22Rv1 (cell line): ENCODE measurements around the gene MYO5C.
"Not testable (repeated sequence)": the region's sequence is repeated elsewhere in the genome, so short reads cannot be mapped to it uniquely, and the experiment has no call there.

Source experiments
- H3K27ac ChIP-seq: fragments of 450-650 bp; 2 replicates; pipeline ENCODE4 v1.5.1; 2017
- CTCF ChIP-seq: fragments of 450-650 bp; IDR thresholded peaks from 2 replicates; pipeline ENCODE4 v1.5.1; 2017; ENCODE audit warnings: mild to moderate bottlenecking
- ZFX ChIP-seq: fragments of 450-650 bp; IDR thresholded peaks from 2 replicates; pipeline ENCODE4 v1.6.1; 2017; ENCODE audit warnings: antibody characterized with exemption, borderline replicate concordance

Gene MYO5C

GRCh38 chr15:52243286-52243685 is 52.3 kb downstream of the MYO5C start:
- H3K27ac ChIP-seq: no peak overlapping the region
- TF ChIP-seq ZFX (no peak), CTCF (no peak)

GRCh38 chr15:52241489-52241888 is 54.1 kb downstream of the MYO5C start:
- no peak overlapping the region for H3K27ac ChIP-seq
- TF ChIP-seq ZFX (no peak), CTCF (no peak)

- TF ChIP-seq CTCF: no peak
- no peak for TF ChIP-seq ZFX
These were observed 55.4 kb downstream of the MYO5C start for GRCh38 chr15:52240166-52240565.

GRCh38 chr15:52238989-52239525 is 56.5 kb downstream of the MYO5C start:
- H3K27ac ChIP-seq: not testable (repeated sequence)

More at GRCh38 chr15:52240166-52240565, 55.4 kb downstream of the MYO5C start:
- no peak overlapping the region for H3K27ac ChIP-seq

GRCh38 chr15:52238149-52238548 is 57.5 kb downstream of the MYO5C start:
- H3K27ac ChIP-seq: no peak overlapping the region
- TF ChIP-seq CTCF: no peak

- TF ChIP-seq ZFX (no peak), CTCF (no peak)
- H3K27ac ChIP-seq: no peak overlapping the region
These were observed 59.6 kb downstream of the MYO5C start for GRCh38 chr15:52236013-52236412.

- H3K27ac ChIP-seq: no peak overlapping the region
- TF ChIP-seq ZFX (no peak), CTCF (no peak)
These were observed 60.7 kb downstream of the MYO5C start for GRCh38 chr15:52234596-52235541.

- TF ChIP-seq ZFX: no peak
- TF ChIP-seq CTCF: no peak
- no peak overlapping the region for H3K27ac ChIP-seq
These were observed 62.2 kb downstream of the MYO5C start for GRCh38 chr15:52233405-52233804.
